Measurements from ENCODE around the gene ZCCHC2. TPM values are rescaled to one million over a fixed set of nuclear protein-coding genes. Genes with fewer than 3 reads are reported as not detected.

ZCCHC2 gene
- total RNA-seq, 4 donors from 2014 or later, result 17.6 to 36.6 (median 22.4) TPM

DNA sequence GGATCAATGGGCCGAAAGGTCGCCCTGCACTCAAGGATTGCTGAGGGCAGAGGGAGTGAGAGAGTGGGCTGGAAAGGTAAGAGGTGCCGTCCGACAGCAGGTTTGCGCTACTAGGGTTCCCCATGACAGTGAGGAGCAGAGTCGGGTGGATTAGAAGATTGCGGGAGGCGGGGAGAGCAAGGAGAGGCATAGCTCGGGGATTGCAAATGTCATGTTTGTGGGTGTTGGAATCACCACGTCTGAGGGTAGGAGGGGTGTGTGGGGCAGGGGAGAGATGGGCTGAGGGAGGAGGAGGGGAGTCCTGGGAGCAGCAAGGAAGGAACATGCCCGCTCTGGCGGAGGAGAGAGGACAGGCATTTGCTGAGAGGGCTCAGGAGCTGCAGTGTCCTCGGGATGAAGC, 81.2 kb downstream of the ZCCHC2 start:
- intact Hi-C loops (cut with DNase I; ENCODE audit: low total_unique reads) (loop anchor here (5.0 kb wide), 1 partner anchor 1363 kb away; no protein-coding TSS in a partner anchor), in situ Hi-C loops (cut with MboI; ENCODE audit: low pct_ligation_motif_present in 1 of 4, low pct_unique_long_range_greater_than_20kb in 1 of 4, low sequenced_read_pairs in 3 of 4) (no loop called here)
- WGBS, 2 donors (ENCODE audit: low coverage in 1 of 2), result 79 to 83% methylated on average over 13 of the region's 13 CpGs
- H3K4me3 ChIP-seq, result no peak overlapping the region
- no peaks in the 10 kb centered on the region for H3K36me3 ChIP-seq
- H3K9me3 ChIP-seq, result no peaks in the 10 kb centered on the region
- no peak for DNase-seq
- TF ChIP-seq, protein P1, sequence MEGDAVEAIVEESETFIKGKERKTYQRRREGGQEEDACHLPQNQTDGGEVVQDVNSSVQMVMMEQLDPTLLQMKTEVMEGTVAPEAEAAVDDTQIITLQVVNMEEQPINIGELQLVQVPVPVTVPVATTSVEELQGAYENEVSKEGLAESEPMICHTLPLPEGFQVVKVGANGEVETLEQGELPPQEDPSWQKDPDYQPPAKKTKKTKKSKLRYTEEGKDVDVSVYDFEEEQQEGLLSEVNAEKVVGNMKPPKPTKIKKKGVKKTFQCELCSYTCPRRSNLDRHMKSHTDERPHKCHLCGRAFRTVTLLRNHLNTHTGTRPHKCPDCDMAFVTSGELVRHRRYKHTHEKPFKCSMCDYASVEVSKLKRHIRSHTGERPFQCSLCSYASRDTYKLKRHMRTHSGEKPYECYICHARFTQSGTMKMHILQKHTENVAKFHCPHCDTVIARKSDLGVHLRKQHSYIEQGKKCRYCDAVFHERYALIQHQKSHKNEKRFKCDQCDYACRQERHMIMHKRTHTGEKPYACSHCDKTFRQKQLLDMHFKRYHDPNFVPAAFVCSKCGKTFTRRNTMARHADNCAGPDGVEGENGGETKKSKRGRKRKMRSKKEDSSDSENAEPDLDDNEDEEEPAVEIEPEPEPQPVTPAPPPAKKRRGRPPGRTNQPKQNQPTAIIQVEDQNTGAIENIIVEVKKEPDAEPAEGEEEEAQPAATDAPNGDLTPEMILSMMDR (IDR thresholded peaks at IDR 0.05), result no peak
- no peaks in the 10 kb centered on the region for H3K4me1 ChIP-seq
- H3K27ac ChIP-seq, result no peak overlapping the region
- peaks cover 12% of the 10 kb centered on the region for H3K27me3 ChIP-seq

DNA sequence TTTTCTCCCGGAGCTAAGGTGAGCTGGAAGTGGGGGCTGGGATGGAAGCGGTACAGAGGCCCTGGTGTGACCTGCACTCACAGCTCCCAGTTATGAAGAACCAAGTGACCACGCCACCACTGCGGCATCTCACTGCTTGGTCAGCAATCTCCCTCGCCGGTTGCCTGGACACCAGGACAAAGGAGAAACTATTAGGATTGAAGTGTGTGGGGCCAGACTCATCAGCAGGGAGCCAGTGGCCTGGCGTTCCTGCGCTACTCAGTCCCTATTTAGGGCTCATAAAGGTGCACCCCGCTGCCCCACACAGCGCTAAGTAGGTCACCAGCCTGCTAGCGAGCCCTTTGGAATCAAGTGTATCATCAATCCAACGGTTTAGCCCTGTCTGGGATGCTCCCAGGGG, 82.9 kb downstream of the ZCCHC2 start:
- no peak for TF ChIP-seq POLR2A (IDR thresholded peaks at IDR 0.05)
- TF ChIP-seq, protein P1 (IDR thresholded peaks at IDR 0.05), result no peak
- TF ChIP-seq EP300 (IDR thresholded peaks at IDR 0.05; ENCODE audit: low read depth), result no peak
- no peak for TF ChIP-seq POLR2AphosphoS5 (IDR thresholded peaks at IDR 0.05)
- 86 to 100% methylated on average over 4 to 12 of the region's 12 CpGs for whole genome bisulfite sequencing, 2 donors (ENCODE audit: low coverage in 1 of 2)
- intact Hi-C loops (cut with DNase I; ENCODE audit: low total_unique reads), result no loop called here

DNA sequence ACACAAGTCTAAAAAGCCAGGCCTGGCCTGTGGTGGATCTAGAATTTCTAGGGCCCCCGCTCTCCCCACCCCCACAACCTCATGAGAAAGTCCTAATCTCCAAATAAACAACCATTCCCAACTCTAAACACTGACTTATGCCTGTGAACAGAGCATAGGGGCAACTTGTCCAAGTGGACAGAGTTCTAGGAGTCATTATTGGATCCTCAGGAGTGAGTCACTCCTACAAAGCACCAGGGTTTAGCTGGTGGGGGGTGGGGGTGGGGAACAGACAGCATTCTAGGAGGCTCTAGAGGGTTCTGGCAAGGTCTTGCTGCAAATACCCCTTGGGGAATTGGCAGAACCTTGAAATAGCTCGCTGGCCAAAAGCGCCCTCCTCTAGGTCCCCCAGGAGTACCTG, 83.3 kb downstream of the ZCCHC2 start:
- TF ChIP-seq EP300 (IDR thresholded peaks at IDR 0.05; ENCODE audit: low read depth) (no peak), POLR2AphosphoS5 (IDR thresholded peaks at IDR 0.05) (no peak), POLR2A (IDR thresholded peaks at IDR 0.05) (no peak)
- TF ChIP-seq, protein P1 (IDR thresholded peaks at IDR 0.05), result no peak
- H3K27me3 ChIP-seq, result no peaks in the 10 kb centered on the region
- no peak overlapping the region for H3K4me3 ChIP-seq
- no peaks in the 10 kb centered on the region for H3K36me3 ChIP-seq
- 75 to 82% methylated on average over 2 to 3 of the region's 3 CpGs for WGBS, 2 donors (ENCODE audit: low coverage in 1 of 2)
- in situ Hi-C loops (cut with MboI; ENCODE audit: low pct_ligation_motif_present in 1 of 4, low pct_unique_long_range_greater_than_20kb in 1 of 4, low sequenced_read_pairs in 3 of 4) (no loop called here), intact Hi-C loops (cut with DNase I; ENCODE audit: low total_unique reads) (no loop called here)
- no peak for DNase-seq
- H3K9me3 ChIP-seq, result no peaks in the 10 kb centered on the region
- peaks cover 0 to 3% (median 0%) of the 10 kb centered on the region in 4 donors for H3K4me1 ChIP-seq
- H3K27ac ChIP-seq, result no peak overlapping the region

More for the DNA sequence above, 82.9 kb downstream of the ZCCHC2 start:
- Histone ChIP-seq H3K9me3 (no peaks in the 10 kb centered on the region), H3K27ac (no peak overlapping the region), H3K36me3 (no peaks in the 10 kb centered on the region), H3K27me3 (no peaks in the 10 kb centered on the region), H3K4me3 (no peak overlapping the region), H3K4me1 (no peaks in the 10 kb centered on the region)
- in situ Hi-C loops (cut with MboI; ENCODE audit: low pct_ligation_motif_present in 1 of 4, low pct_unique_long_range_greater_than_20kb in 1 of 4, low sequenced_read_pairs in 3 of 4), result no loop called here
- no peak for DNase-seq

DNA sequence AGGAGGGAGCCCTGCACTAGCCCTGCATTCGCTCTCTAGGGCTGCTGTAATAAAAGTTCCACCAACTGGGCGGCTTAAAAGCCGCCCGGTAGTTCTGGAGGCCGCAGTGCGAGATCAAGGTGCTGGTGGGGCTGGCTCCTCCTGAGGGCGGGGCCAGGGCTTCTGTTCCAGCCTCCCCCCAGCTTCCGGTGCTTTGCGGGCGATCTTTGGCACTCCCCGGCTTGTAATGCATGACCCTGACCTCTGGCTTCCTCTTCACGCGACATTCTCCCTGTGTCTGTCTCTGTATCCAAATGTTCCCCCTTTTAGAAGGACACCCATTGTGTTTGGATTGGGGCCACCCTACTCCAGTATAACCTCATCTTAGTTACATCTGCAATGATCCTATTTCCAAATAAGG, 84.5 kb downstream of the ZCCHC2 start:
- TF ChIP-seq POLR2A (IDR thresholded peaks at IDR 0.05) (no peak), EP300 (IDR thresholded peaks at IDR 0.05; ENCODE audit: low read depth) (no peak), POLR2AphosphoS5 (IDR thresholded peaks at IDR 0.05) (no peak)
- TF ChIP-seq, protein P1 (IDR thresholded peaks at IDR 0.05), result no peak

More for the DNA sequence above, 84.5 kb downstream of the ZCCHC2 start:
- 90 to 95% methylated on average over 6 to 13 of the region's 13 CpGs for WGBS, 2 donors (ENCODE audit: low coverage in 1 of 2)
- Histone ChIP-seq H3K36me3 (no peaks in the 10 kb centered on the region), H3K4me3 (no peak overlapping the region), H3K27ac (no peak overlapping the region), H3K27me3 (no peaks in the 10 kb centered on the region), H3K9me3 (no peaks in the 10 kb centered on the region), H3K4me1 (peaks cover 0 to 6% (median 0%) of the 10 kb centered on the region in 4 donors)
- intact Hi-C loops (cut with DNase I; ENCODE audit: low total_unique reads) (no loop called here), in situ Hi-C loops (cut with MboI; ENCODE audit: low pct_ligation_motif_present in 1 of 4, low pct_unique_long_range_greater_than_20kb in 1 of 4, low sequenced_read_pairs in 3 of 4) (no loop called here)
- DNase-seq, result no peak

All from transverse colon (tissue), 4 donors.